H1 (cell line): ENCODE data around the gene PCDHB3. TPM values are rescaled to one million over a fixed set of nuclear protein-coding genes. Genes with fewer than 3 reads are reported as not detected.

Experiments
- CTCF ChIA-PET: fragments of 300-600 bp; sonication (Branson Sonifier 250); formaldehyde crosslinking; loops from one replicate; lab custom pipeline; 2021; ENCODE audit not compliant: partially characterized antibody; lab: Charles Lee
- POLR2A ChIA-PET: fragments of 300-600 bp; sonication (Branson Sonifier 250); formaldehyde crosslinking; loops from one replicate; lab custom pipeline; 2021; ENCODE audit warnings: inconsistent platforms; ENCODE audit not compliant: partially characterized antibody; lab: Charles Lee
- DNase-seq, 2 experiments: peaks; one replicate each; pipeline versions ENCODE4 v3.0.0 to v3.0.0-alpha.2; 2010 to 2022; ENCODE audit warnings: low spot score in 2 of 2, low read depth in 1 of 2, mixed read lengths in 1 of 2
- FAIRE-seq: peaks from 2 replicates; lab custom pipeline; 2011; peaks lifted over from hg19 to GRCh38; lab: Jason Lieb, UNC
- H2AFZ ChIP-seq: 2 replicates; pipeline ENCODE4 v1.8.1; 2012; ENCODE audit warnings: low read length, inconsistent platforms
- H2AK5ac ChIP-seq: 2 replicates; pipeline ENCODE4 v1.6.1; 2013; ENCODE audit warnings: low read depth, low read length
- H2BK120ac ChIP-seq: replicated peaks from 2 replicates; pipeline ENCODE3; 2013; ENCODE audit warnings: low read depth, low read length, inconsistent platforms
- H2BK12ac ChIP-seq: 2 replicates; pipeline ENCODE4 v1.6.1; 2013; ENCODE audit warnings: low read depth, low read length
- H2BK15ac ChIP-seq: 2 replicates; pipeline ENCODE4 v1.6.1; 2013; ENCODE audit warnings: low read length
- H2BK20ac ChIP-seq: 2 replicates; pipeline ENCODE4 v1.6.1; 2013; ENCODE audit warnings: low read length
- H2BK5ac ChIP-seq: 2 replicates; pipeline ENCODE4 v1.6.1; 2013; ENCODE audit warnings: low read depth, low read length
- H3K14ac ChIP-seq: 2 replicates; pipeline ENCODE4 v1.6.1; 2013; ENCODE audit warnings: inconsistent platforms; ENCODE audit not compliant: insufficient read length
- H3K18ac ChIP-seq: 2 replicates; pipeline ENCODE4 v1.6.1; 2013; ENCODE audit warnings: low read length; ENCODE audit errors: extremely low read depth
- H3K23ac ChIP-seq: 2 replicates; pipeline ENCODE4 v1.6.1; 2013; ENCODE audit warnings: inconsistent platforms; ENCODE audit not compliant: insufficient read length
- H3K23me2 ChIP-seq: 2 replicates; pipeline ENCODE4 v1.6.1; 2013; ENCODE audit warnings: low read depth, low read length
- H3K27ac ChIP-seq: 2 replicates; pipeline ENCODE4 v1.6.1; 2011; ENCODE audit warnings: low read depth, low read length, inconsistent platforms
- H3K27me3 ChIP-seq, 4 experiments: replicated peaks in 1 of 4; 1 replicate in 1 of 4; 2 replicates in 3 of 4; pipeline versions ENCODE4 v1.6.1 to v1.8.1; 2011 to 2013; ENCODE audit warnings: low read length in 3 of 4, mild to moderate bottlenecking in 3 of 4, inconsistent platforms in 2 of 4, mixed read lengths in 2 of 4, moderate library complexity in 1 of 4; ENCODE audit not compliant: control insufficient read depth in 3 of 4, insufficient read depth in 3 of 4; ENCODE audit errors: extremely low read depth in 1 of 4
- H3K36me3 ChIP-seq, 4 experiments: 2 replicates each; pipeline versions ENCODE4 v1.6.1 to v1.8.1; 2011 to 2013; ENCODE audit warnings: mild to moderate bottlenecking in 4 of 4, low read length in 3 of 4, moderate library complexity in 2 of 4, control low read depth in 1 of 4, inconsistent platforms in 1 of 4; ENCODE audit not compliant: insufficient read depth in 4 of 4, control insufficient read depth in 2 of 4
- H3K4ac ChIP-seq: replicated peaks from 2 replicates; pipeline ENCODE3; 2013; ENCODE audit warnings: low read length, low read depth, mixed read lengths, inconsistent platforms; ENCODE audit not compliant: insufficient read length
- H3K4me1 ChIP-seq, 4 experiments: replicated peaks in 1 of 4; 1 replicate in 1 of 4; 2 replicates in 3 of 4; pipeline versions ENCODE4 v1.6.1 to v1.8.1; 2011 to 2013; ENCODE audit warnings: low read length in 3 of 4, inconsistent platforms in 2 of 4, mixed read lengths in 1 of 4; ENCODE audit not compliant: insufficient read depth in 4 of 4, control insufficient read depth in 3 of 4
- H3K4me2 ChIP-seq, 2 experiments: 2 replicates each; pipeline versions ENCODE4 v1.6.1 to v1.8.1; 2011 to 2013; ENCODE audit warnings: low read depth in 2 of 2, low read length in 2 of 2, control low read depth in 1 of 2, inconsistent platforms in 1 of 2, mild to moderate bottlenecking in 1 of 2; ENCODE audit not compliant: insufficient read depth in 1 of 2
- H3K4me3 ChIP-seq, 4 experiments: fragments of 200-600, 300-600 bp in 1 of 4; sonication (generic), shearing (Covaris generic), sonication (Bioruptor Twin) in 1 of 4; 2 replicates each; pipeline versions ENCODE4 v1.5.1 to v1.8.1; 2011 to 2016; ENCODE audit warnings: low read length in 4 of 4, low read depth in 3 of 4, control low read depth in 2 of 4, inconsistent platforms in 2 of 4, mild to moderate bottlenecking in 2 of 4, mixed read lengths in 1 of 4, moderate library complexity in 1 of 4; ENCODE audit not compliant: insufficient read depth in 2 of 4; ENCODE audit errors: extremely low read depth in 1 of 4
- H3K56ac ChIP-seq: replicated peaks from 2 replicates; pipeline ENCODE3; 2013; ENCODE audit warnings: low read depth, mild to moderate bottlenecking, mixed read lengths, low read length, inconsistent platforms; ENCODE audit not compliant: insufficient read length
- H3K79me1 ChIP-seq: 2 replicates; pipeline ENCODE4 v1.6.1; 2013; ENCODE audit warnings: low read depth, low read length, control low read depth
- H3K79me2 ChIP-seq, 2 experiments: 2 replicates each; pipeline versions ENCODE4 v1.6.1 to v1.8.1; 2012 to 2013; ENCODE audit warnings: low read length in 2 of 2, mild to moderate bottlenecking in 2 of 2, inconsistent platforms in 1 of 2; ENCODE audit not compliant: insufficient read depth in 2 of 2, control insufficient read depth in 1 of 2
- H3K9ac ChIP-seq, 4 experiments: replicated peaks in 1 of 4; 1 replicate in 1 of 4; 2 replicates in 3 of 4; pipeline versions ENCODE4 v1.6.1 to v1.8.1; 2011 to 2013; ENCODE audit warnings: low read depth in 3 of 4, low read length in 3 of 4, control low read depth in 2 of 4, mild to moderate bottlenecking in 2 of 4, moderate library complexity in 2 of 4, inconsistent platforms in 1 of 4; ENCODE audit errors: extremely low read depth in 1 of 4
- H3K9me3 ChIP-seq, 2 experiments: 2 replicates each; pipeline versions ENCODE4 v1.6.1 to v1.8.1; 2012 to 2013; ENCODE audit warnings: mild to moderate bottlenecking in 2 of 2, moderate library complexity in 2 of 2, control low read depth in 1 of 2, inconsistent platforms in 1 of 2, low read depth in 1 of 2, low read length in 1 of 2, mixed read lengths in 1 of 2; ENCODE audit not compliant: insufficient read depth in 2 of 2
- H4K20me1 ChIP-seq, 2 experiments: replicated peaks in 1 of 2; 2 replicates each; pipeline versions ENCODE3 to v1.8.1; 2011 to 2013; ENCODE audit warnings: inconsistent platforms in 2 of 2, low read length in 2 of 2, mild to moderate bottlenecking in 1 of 2; ENCODE audit not compliant: insufficient read depth in 2 of 2, control insufficient read depth in 1 of 2
- H4K5ac ChIP-seq: 2 replicates; pipeline ENCODE4 v1.6.1; 2013; ENCODE audit warnings: low read length, low read depth, mixed read lengths, inconsistent platforms; ENCODE audit not compliant: insufficient read length
- H4K8ac ChIP-seq: 2 replicates; pipeline ENCODE4 v1.8.0; 2013; ENCODE audit warnings: mild to moderate bottlenecking, moderate library complexity, low read length, inconsistent platforms; ENCODE audit not compliant: insufficient read depth; ENCODE audit errors: extremely low read depth
- H4K91ac ChIP-seq: replicated peaks from 2 replicates; pipeline ENCODE3; 2013; ENCODE audit warnings: low read length, mixed read lengths, inconsistent platforms; ENCODE audit not compliant: insufficient read length
- CHD1 ChIP-seq: IDR thresholded peaks from 2 replicates; pipeline ENCODE4 v1.6.1; 2012; ENCODE audit warnings: low read depth, low read length, improper control_type of control experiment
- CHD2 ChIP-seq: IDR thresholded peaks from 2 replicates; pipeline ENCODE4 v1.6.1; 2012; ENCODE audit warnings: low read length, improper control_type of control experiment
- CTBP2 ChIP-seq: IDR thresholded peaks from 2 replicates; pipeline ENCODE4 v1.7.0; 2011; ENCODE audit warnings: borderline replicate concordance, mild to moderate bottlenecking, moderate library complexity, mixed read lengths, low read length; ENCODE audit not compliant: insufficient read depth, insufficient read length
- EP300 ChIP-seq, 2 experiments: IDR thresholded peaks; 1 replicate in 1 of 2; 2 replicates in 1 of 2; pipeline ENCODE4 v1.6.1; 2011 to 2012; ENCODE audit warnings: low read depth in 2 of 2, low read length in 2 of 2, mild to moderate bottlenecking in 2 of 2, borderline replicate concordance in 1 of 2, inconsistent platforms in 1 of 2, moderate library complexity in 1 of 2
- FOSL1 ChIP-seq: IDR thresholded peaks from 2 replicates; pipeline ENCODE4 v1.6.1; 2011; ENCODE audit warnings: mild to moderate bottlenecking, low read depth, low read length, moderate library complexity; ENCODE audit not compliant: insufficient read depth
- GABPA ChIP-seq: IDR thresholded peaks from 2 replicates; pipeline ENCODE4 v1.6.1; 2011; ENCODE audit warnings: mild to moderate bottlenecking, low read length, moderate library complexity, borderline replicate concordance; ENCODE audit not compliant: insufficient read depth
- POLR2A ChIP-seq, 2 experiments: IDR thresholded peaks; 1 replicate in 1 of 2; 2 replicates in 1 of 2; pipeline ENCODE4 v1.6.1; 2011; ENCODE audit warnings: low read depth in 2 of 2, low read length in 2 of 2, mild to moderate bottlenecking in 2 of 2; ENCODE audit errors: control extremely low read depth in 1 of 2
- RAD21 ChIP-seq, 2 experiments: IDR thresholded peaks in 1 of 2; conservative IDR thresholded peaks in 1 of 2; 2 replicates each; pipeline ENCODE4 v1.6.1; 2011; ENCODE audit warnings: low read depth in 2 of 2, low read length in 2 of 2, improper control_type of control experiment in 1 of 2, inconsistent platforms in 1 of 2, mild to moderate bottlenecking in 1 of 2, moderate library complexity in 1 of 2
- SIN3A ChIP-seq, 2 experiments: IDR thresholded peaks in 1 of 2; conservative IDR thresholded peaks in 1 of 2; 2 replicates each; pipeline ENCODE4 v1.6.1; 2011 to 2012; ENCODE audit warnings: low read length in 2 of 2, improper control_type of control experiment in 1 of 2, low read depth in 1 of 2, mild to moderate bottlenecking in 1 of 2
- WGBS, 2 experiments: shearing (Covaris generic) in 1 of 2; methylation state at CpG; one replicate each; pipeline versions ENCODE4 v1.1.6 to v1.1.7; 2013 to 2015; ENCODE audit warnings: low lambda C conversion rate in 2 of 2, mixed read lengths in 2 of 2, inconsistent platforms in 1 of 2, low coverage in 1 of 2, missing lambda C conversion rate in 1 of 2; ENCODE audit not compliant: insufficient replicate concordance in 2 of 2, insufficient coverage in 1 of 2, insufficient read length in 1 of 2; ENCODE audit errors: extremely low coverage in 1 of 2, missing lambda C conversion rate in 1 of 2; 5-methylcytosine and 5-hydroxymethylcytosine counted together
- long read RNA-seq, 2 experiments: library from RNA in 1 of 2; library from capped mRNA in 1 of 2; stranded (forward); transcript quantifications; one replicate each; pipeline ENCODE4 v2.0.0, GENCODE V29; 2021; ENCODE audit warnings: inconsistent platforms in 1 of 2
- polyA minus RNA-seq, 3 experiments: library from RNA; depleted of rRNA, polyadenylated mRNA; stranded (reverse); fragments of >200 nt; gene quantifications; 1 replicate in 2 of 3; 2 replicates in 1 of 3; pipeline ENCODE4 v1.2.3, GENCODE V29; 2011
- polyA plus RNA-seq, 7 experiments: library from polyadenylated mRNA; depleted of rRNA in 3 of 7; stranded (reverse) in 5 of 7; unstranded in 2 of 7; fragments of >200 nt in 5 of 7; fragments of 200-250 nt in 2 of 7; gene quantifications; 1 replicate in 5 of 7; 2 replicates in 1 of 7; 4 replicates in 1 of 7; pipeline versions ENCODE4 v1.2.1 to v1.2.3, GENCODE V29; 2011 to 2013; ENCODE audit warnings: missing spikeins in 2 of 7, mixed read lengths in 2 of 7
- total RNA-seq: library from RNA; stranded (reverse); fragmentation: NEBNext Ultra II Directional; extraction: Animal tissue kit (Norgen Biotek cat#: 25700); gene quantifications from 2 replicates; pipeline ENCODE4 v1.2.1, GENCODE V29; 2021

Gene PCDHB3
- total RNA-seq (3.4 and 4.0 TPM in 2 replicates), polyA plus RNA-seq (2011; rRNA removed) (1.6 and 1.8 TPM in 2 replicates), polyA minus RNA-seq (2011; rRNA and poly(A)+ RNA removed) (6.7 and 7.0 TPM in 2 replicates)
- polyA plus RNA-seq (2011; cell fraction: cytosol; rRNA removed), result 1.8 TPM
- 6.7 TPM for polyA plus RNA-seq (2011; cell fraction: nucleus; rRNA removed)
- 1.2 to 1.5 TPM (median 1.4 TPM) in 4 replicates for polyA plus RNA-seq (2012, experiment 1 of 2)
- polyA plus RNA-seq (2012, experiment 2 of 2), result 0.17 TPM
- 2.4 TPM for polyA plus RNA-seq (2013, experiment 1 of 2)
- polyA plus RNA-seq (2013, experiment 2 of 2), result 1.8 TPM
- polyA minus RNA-seq (2011; cell fraction: cytosol; rRNA and poly(A)+ RNA removed), result 10.8 TPM
- polyA minus RNA-seq (2011; cell fraction: nucleus; rRNA and poly(A)+ RNA removed), result 19.5 TPM
- long read RNA-seq, experiment 1, partial matches to known transcripts, result 0 of 3 reads
- long read RNA-seq, experiment 1, other reads (novel, unspliced or antisense), result 0 of 3 reads
- long read RNA-seq, experiment 2, result 0 reads

DNA sequence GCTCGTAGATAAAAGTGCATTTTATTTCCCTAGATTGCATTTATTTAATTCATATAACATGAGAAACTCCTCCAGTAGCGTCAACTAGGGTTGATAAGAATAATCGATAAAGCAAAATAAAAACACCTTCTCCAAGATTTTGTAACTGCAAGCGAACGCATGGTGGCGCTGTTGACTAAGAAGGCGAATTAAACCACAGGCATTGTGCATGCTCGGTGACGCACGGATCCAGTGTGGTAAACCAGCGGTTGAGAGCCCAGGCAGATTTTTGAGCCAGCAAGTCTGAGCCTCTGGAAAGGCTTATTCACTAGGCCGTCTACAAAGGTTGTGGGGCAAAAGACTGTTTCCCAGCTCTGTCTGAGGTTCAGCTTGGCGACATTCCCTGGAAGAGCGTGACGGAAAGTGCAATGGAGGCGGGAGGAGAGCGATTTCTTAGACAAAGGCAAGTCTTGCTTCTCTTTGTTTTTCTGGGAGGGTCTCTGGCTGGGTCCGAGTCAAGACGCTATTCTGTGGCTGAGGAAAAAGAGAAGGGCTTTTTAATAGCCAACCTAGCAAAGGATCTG lies at the start of gene PCDHB3:
Gene PCDHB3 (plus strand): TSS at position 231 of the 563 bp plus-strand sequence. CDS start 177 bp downstream, at position 408.
- peaks cover 0 to 7% of the 10 kb centered on the region in 2 experiments; a peak in 1 of 4 replicates for H3K9me3 ChIP-seq
- H4K91ac ChIP-seq, result no peak within 1 kb of the TSS
- H3K14ac ChIP-seq, result no peak within 1 kb of the TSS
- H2AFZ ChIP-seq, result peak within 1 kb of the TSS; percentile 89
- H3K79me2 ChIP-seq, result peaks cover 0 to 16% of the 10 kb centered on the region in 2 experiments; a peak in 3 of 4 replicates
- H3K27ac ChIP-seq, result no peak within 1 kb of the TSS
- no peak within 1 kb of the TSS for H3K56ac ChIP-seq
- H4K5ac ChIP-seq, result no peak within 1 kb of the TSS
- peak within 1 kb of the TSS; percentile 53 to 56 for H3K4me2 ChIP-seq
- no peak within 1 kb of the TSS for H3K23ac ChIP-seq
- DNase-seq, result peak; percentile 51 to 87
- no peak within 1 kb of the TSS for H3K4ac ChIP-seq
- H2BK20ac ChIP-seq, result no peak within 1 kb of the TSS
- ChIA-PET POLR2A (interaction anchor here (0.7 to 1.5 kb wide), 3 partner anchors 10 to 25 kb away, joined by 3 to 4 read pairs (median 3); no protein-coding TSS in a partner anchor), CTCF (interaction anchor here (0.7 to 1.6 kb wide), 15 partner anchors 9 to 225 kb away, joined by 3 to 15 read pairs (median 4); partner anchors contain the start of genes PCDHB16, PCDHB4, PCDHB5 and PCDHB6)
- H4K8ac ChIP-seq, result peak within 1 kb of the TSS; percentile 92; the same call in 1 of the 2 replicates
- WGBS, 2 experiments, result 52% methylated on average over 19 of the region's 19 CpGs; no CpG with 5 or more reads in 1 of the 2 experiments
- H3K23me2 ChIP-seq, result peaks cover under 1% of the 10 kb centered on the region
- H2BK12ac ChIP-seq, result no peak within 1 kb of the TSS
- peak within 1 kb of the TSS in 3 of 4 experiments; percentile 8 to 39 (median 32); a peak in 4 of 8 replicates for H3K4me3 ChIP-seq
- H3K79me1 ChIP-seq, result no peaks in the 10 kb centered on the region
- H3K27me3 ChIP-seq, result no peaks in the 10 kb centered on the region
- H2BK5ac ChIP-seq, result no peak within 1 kb of the TSS; the same call in 1 of the 2 replicates
- H3K18ac ChIP-seq, result no peak within 1 kb of the TSS
- H4K20me1 ChIP-seq, result no peaks in the 10 kb centered on the region
- no peak within 1 kb of the TSS for H2BK120ac ChIP-seq
- peaks cover 0 to 25% (median 3%) of the 10 kb centered on the region in 4 experiments; a peak in 3 of 8 replicates for H3K36me3 ChIP-seq
- H2BK15ac ChIP-seq, result no peak within 1 kb of the TSS
- peak; percentile 95 for FAIRE-seq
- no peaks in the 10 kb centered on the region; a peak in 4 of 7 replicates for H3K4me1 ChIP-seq
- peak within 1 kb of the TSS in 2 of 4 experiments; percentile 33 to 42; a peak in 2 of 7 replicates for H3K9ac ChIP-seq
- H2AK5ac ChIP-seq, result no peak within 1 kb of the TSS
- TF ChIP-seq GABPA, result no peak
- TF ChIP-seq CHD1, result no peak
- no peak for TF ChIP-seq EP300 (IDR thresholded peaks at IDR 0.05; ENCODE audit: borderline replicate concordance in 1 of 2, low read depth in 2 of 2, low read length in 2 of 2)
- peak; percentile 69 to 72 for TF ChIP-seq RAD21 (IDR thresholded peaks at IDR 0.05 in 1 of 2, conservative IDR thresholded peaks at IDR 0.05 in 1 of 2; ENCODE audit: low read depth in 2 of 2, low read length in 2 of 2)
- no peak for TF ChIP-seq CHD2
- TF ChIP-seq FOSL1, result no peak
- peak in 1 of 2 experiments; percentile 70; a peak in 2 of 3 replicates for TF ChIP-seq POLR2A (IDR thresholded peaks at IDR 0.05; ENCODE audit: control extremely low read depth in 1 of 2, low read depth in 2 of 2, low read length in 2 of 2)
- no peak for TF ChIP-seq SIN3A (conservative IDR thresholded peaks at IDR 0.05 in 1 of 2, IDR thresholded peaks at IDR 0.05 in 1 of 2; ENCODE audit: low read depth in 1 of 2, low read length in 2 of 2)
- no peak for TF ChIP-seq CTBP2
